NCI-H1694 (cell line): Measurements from ENCODE around the gene KLC4.
"Not testable (repeated sequence)": the region's sequence is repeated elsewhere in the genome, so short reads cannot be mapped to it uniquely, and the experiment has no call there.

Source experiments
- DNase-seq: peaks from one replicate; lab custom pipeline; 2025; lab: John Stamatoyannopoulos, UW

Gene KLC4

GRCh38 chr6:43093436-43094289 lies 34.2 kb downstream of the KLC4 start:
- no peak for DNase-seq

DNA sequence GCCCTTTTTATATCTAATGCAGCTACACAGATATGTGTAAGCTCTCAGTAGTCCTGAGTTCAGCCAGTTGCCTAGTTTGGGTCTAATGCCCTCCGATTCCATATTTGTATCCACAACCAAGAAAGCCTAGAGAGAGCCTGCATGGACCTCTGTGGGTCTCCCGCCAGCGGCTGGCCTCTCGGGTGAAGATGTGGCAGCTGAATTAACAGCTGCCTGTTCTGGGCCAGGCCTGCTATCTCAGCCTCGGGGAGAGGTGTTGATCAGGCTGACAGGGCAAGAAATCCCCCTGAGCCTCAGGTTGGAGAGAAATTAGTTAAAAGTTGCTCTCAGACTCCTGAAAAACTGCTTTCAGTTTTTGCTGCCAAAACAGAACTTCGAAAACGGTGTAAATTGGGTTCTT lies 36.5 kb downstream of the KLC4 start:
- DNase-seq = no peak

- no peak for DNase-seq
Measured at GRCh38 chr6:43096451-43097097, 37.1 kb downstream of the KLC4 start.

DNA sequence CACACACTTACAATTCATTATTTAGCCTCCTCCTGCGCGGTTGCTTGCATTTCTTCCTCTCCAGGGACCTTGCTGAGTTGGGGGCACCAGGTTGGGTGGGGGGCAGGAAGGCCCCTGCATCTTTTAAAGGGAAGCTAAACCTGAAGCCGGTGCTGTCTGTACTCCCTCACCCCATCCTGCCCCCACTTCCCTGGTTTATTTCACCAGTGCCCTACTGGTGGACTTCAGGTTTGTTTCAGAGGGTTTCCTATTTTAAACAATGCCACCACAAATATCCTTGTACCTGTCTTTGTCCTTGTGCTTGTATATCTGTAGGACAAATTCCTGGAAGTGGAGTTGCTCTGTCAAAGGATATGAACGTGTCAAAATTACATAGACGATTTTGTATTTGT lies 37.7 kb downstream of the KLC4 start:
- DNase-seq = no peak

DNA sequence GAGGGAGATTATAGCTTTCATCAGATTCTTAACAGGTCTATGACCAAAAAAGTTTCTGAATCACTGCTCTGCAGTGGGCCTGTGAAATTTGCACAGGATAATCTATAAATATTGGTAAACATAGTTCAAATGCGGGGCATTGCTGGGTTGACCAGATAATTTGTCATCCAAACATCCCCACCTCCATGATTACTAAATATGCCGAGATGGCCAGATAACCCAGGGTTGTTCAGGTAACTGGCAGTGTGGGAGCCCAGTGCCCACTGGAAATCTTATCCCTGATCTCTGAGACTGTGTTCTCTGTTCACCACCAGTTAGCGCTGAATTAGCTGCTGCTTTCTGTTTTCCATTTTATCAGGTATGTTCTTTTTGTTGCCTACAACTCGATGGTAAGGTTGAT lies 38.1 kb downstream of the KLC4 start:
- no peak for DNase-seq

DNA sequence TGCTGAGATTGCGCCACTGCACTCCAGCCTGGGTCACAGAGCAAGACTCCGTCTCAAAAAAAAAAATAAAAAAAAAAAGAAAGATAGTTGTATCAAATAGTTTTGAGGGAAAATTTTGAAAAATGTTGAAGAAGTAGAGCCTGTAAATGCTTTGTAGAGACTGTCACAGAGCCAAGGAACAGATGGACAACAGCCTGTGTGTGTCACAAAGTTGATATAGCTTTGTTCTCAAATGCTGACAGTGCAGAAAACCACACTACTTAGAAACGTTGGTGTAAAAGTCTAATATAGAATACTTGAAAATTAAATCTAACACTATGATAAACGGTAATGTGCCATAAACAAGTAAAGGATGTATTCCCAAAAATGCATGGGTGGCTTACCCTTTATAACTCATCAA lies 42.1 kb downstream of the KLC4 start:
- DNase-seq = peak; percentile 10

GRCh38 chr6:43103253-43103876 lies 43.9 kb downstream of the KLC4 start:
- no peak for DNase-seq

DNA sequence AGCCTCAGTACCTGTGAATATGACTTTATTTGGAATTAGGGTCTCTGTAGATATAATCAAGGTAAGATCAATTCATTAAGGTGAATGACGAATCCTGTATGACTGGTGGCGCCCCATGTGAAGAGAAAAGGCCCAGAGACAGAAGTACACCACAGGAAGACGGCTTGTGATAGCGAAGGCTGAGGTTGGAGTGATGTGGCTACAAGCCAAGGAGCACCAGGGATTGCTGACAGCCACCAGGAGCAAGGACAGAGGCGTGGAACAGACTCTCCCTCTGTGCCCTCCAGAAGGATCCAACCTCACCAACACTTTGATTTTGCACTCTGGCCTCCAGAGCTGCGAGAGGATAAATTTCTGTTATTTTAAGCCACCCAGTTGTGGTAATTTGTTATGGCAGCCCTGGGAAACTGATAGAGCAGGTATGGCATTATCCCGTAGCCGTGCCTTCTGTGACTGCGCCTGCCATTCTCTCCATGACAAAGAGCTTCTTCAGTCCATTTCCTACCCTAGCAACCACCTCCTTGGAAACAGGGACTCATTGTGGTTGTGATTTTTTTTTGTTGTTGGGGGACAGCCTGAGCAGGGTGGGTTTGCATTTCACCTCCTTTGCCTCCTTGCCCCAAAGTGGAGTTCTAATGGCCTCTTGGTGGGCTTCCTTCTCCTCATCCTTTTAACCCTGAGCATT lies 46.2 kb downstream of the KLC4 start:
- no peak for DNase-seq

DNA sequence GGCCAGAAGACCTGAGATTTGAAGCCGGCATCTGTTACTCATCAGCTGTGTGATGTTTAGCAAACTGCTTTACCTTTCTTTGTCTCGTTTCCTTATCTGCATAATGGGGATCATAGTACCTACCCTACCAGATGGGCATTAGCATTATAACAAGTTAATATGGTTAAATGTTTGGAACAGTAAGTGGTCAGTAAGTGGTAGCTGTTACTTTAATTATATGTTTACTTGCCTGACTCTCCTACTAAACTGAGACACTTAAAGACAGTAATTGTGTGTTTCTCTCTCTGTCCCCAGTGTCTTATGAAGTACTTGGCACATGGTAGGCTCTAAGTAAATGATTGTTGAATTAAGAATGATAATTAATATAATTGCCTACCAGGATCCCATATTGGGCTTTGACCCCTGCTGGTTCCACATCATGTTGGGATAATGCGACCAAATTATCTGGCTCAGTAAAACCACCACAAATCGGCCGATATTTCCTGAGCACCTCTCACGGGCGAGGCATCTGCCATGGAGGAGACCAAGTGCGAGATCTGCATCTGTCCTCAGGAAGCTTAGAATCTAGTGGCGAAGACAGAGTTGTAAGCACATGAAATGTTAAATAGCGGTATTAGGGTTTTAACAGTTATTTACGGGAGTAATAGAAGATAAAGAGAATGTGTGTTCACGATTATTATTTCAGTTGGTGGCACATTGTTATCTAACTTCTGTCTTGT lies 48.1 kb downstream of the KLC4 start:
- DNase-seq = no peak

DNA sequence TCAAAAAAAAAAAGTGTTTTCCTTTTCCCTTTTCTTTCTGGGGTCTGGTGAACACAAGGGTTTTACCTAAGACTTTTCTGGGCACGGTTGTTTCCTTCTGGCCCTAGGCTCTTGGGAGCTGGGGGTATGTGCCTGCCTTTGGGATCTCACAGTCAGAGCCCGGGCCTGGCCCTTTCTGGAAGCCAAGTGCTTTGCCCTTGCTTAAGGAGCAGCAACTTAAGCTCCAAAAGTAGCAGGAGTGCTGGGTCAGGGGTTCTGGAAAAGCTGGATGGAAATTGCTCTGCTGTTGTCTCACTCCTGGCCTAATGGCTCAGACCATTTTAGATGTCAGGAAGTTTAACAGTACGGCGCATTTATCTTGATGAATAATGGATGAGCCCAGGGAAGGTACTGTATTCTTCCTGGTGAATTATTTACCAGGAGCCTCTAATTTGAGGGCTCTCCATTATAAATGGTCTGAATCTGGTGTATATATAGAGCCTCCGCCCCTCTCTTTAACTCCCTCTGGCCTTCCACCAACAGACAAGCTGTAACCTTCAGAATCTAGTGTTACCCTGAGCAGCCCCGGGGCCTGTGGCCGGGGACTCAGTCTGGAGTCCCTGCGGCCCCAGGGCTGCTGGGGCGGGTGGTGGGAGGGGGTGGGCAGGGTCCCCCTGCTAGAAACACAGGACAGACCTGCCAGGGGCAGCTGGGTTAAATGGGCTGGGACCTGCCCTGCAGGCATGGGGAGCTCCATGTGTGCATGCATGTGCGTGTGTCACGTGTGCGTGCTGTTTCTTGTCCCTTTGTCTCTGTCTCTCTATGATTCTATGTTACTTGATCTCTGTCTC lies 54.2 kb downstream of the KLC4 start:
- no peak for DNase-seq

DNA sequence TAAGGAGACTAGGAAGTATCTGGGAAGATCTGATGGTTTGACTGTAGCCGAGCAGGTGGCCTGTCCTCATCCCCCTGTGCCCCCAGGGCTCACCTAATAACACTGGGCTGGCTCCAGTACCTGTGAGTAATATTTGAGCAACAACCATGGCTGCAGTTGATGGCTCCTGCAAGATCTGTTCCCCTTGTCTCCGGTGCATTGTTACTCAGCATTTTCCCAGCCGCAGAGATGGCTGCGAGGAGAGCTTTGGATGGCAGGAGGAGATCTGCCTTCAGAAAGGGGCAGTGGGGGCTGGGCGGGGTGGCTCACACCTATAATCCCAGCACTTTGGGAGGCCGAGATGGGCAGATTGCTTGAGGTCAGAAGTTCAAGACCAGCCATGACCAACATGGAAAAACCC lies 55.9 kb downstream of the KLC4 start:
- DNase-seq = no peak

GRCh38 chr6:43117466-43117865 lies 58.0 kb downstream of the KLC4 start:
- not testable (repeated sequence) for DNase-seq

GRCh38 chr6:43119482-43119881 lies 60.1 kb downstream of the KLC4 start:
- DNase-seq = no peak

GRCh38 chr6:43120101-43120763 lies 60.8 kb downstream of the KLC4 start:
- no peak for DNase-seq

DNA sequence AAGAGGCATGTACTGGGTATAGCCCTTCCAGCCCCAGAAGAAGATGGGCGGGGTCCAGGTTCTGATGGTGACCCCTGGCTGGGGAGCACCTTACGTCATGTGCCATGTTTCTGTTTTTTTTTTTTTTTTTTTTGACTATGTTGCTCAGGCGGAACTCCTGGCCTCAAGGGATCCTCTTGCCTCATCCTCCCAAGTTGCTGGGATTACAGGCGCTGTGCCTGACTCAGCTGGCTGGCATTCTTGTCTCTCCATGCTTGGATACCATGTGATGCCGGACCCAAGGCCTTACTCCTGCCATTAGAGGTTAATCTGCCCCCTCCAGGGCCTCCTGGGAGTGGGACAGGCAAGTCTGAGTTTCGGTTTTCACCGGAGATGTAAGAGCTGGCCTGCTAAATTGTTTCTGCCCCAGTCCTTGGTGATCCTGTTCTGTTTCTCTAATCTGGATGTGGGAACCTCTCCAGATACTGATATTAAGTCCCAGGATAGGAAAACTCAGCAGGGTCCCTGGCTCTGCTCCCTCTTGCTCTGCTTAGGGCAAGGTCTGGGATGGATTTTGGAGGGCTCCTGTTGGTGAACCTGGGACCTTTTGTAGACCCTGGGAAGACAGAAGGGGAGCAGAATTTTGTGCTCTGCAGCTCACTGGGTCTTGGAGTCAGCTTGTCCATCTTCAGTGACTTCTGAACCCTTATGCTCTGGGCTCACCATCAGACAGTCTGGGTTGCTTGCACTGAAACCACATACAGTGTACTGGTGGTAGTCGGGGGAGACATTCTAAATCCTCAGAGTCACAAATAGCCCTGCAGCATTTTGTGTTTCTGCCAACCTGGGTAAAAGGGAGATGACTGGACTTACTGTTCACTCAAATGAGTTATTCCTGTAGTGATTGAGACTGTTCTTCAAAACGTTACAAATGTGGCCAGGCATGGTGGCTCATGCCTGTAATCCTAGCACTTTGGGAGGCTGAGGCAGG lies 61.8 kb downstream of the KLC4 start:
- no peak for DNase-seq

DNA sequence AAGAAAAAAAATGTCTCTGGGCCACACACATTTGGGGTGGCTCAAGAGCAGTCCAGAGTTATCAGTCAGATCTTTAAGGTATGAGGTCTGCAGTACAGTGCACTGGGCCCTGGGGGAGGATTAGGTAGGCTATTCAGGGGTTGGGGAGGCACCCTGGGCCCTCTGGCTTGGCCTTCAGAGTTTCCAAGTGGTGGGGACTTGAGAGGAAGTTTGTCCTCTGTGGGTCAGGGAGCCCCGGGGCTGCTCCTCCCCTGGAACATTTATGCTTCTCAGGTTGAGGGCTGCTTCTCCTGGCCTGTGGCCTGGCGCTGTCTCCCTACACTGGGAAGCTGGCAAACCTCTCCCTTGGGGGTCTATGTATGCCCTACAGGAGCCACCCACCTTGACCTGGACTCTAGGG lies 62.7 kb downstream of the KLC4 start:
- DNase-seq = no peak

DNA sequence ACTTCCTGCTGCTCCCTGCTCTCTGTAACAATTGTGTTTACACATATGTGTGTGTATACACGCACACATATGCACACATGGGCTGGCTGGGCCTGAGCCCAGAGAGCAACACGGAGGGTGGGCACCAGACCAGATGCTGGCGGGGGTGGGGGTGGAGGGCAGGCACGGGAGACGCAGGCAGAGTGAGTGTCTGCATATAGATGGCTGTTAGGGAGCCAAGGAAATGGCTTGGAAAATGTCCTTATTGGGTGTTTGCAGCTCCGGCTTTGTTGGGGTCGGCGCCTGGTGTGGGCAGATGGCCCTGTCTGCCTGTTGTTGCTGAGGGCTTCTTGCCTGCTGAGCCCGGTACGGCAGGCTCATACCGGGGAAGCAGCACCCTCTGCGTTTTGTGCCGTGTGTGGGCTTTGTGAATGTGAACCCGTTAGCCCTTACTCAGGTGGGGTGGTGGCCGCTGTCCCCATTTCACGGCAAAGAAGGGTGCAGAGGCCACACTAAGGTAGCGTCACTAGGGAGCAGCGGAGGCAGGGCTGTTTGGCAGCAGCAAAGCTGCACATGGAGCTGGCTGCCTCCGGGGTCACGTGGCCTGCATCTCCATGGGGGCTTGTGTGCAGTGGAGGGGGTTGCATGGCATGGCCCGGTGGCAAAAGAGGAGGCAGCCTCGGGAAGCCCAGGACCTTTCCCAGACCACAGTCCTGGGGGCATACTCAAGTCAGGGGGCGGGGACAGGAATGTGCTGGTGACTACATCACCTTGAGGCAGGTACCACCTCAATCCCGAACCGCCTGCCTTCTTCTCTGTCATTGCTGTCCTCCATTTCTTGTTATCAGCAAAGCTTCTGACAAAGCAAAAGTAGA lies 64.3 kb downstream of the KLC4 start:
- DNase-seq = peak; percentile 81

DNA sequence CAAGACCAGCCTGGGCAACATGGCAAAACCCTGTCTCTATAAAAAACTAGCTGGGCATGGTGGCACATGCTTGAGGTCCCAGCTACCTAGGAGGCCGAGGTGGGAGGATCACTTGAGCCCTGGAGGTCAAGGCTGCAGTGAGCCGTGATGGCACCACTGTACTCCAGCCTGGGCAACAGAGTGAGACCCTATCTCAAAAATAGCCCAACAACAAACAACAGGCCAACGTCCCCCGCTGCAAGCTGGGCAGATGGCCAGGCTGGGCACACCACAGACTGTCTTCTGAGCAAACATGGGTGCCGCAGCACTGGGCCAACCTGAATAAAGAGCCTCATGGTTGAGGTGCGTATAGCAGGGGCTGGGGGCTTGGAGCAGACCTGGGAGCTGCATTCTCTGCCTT lies 65.0 kb downstream of the KLC4 start:
- DNase-seq = no peak
